Tracheal epithelial cell (primary cell): Measurements from ENCODE around the gene MYCBPAP. TPM values are rescaled to one million over a fixed set of nuclear protein-coding genes. Genes with fewer than 3 reads are reported as not detected.

ENCODE experiments used
- total RNA-seq: library from RNA; depleted of rRNA; stranded (reverse); fragments of >200 nt; gene quantifications from 2 replicates; pipeline ENCODE4 v1.2.1, GENCODE V29; 2014

The MYCBPAP gene, protein sequence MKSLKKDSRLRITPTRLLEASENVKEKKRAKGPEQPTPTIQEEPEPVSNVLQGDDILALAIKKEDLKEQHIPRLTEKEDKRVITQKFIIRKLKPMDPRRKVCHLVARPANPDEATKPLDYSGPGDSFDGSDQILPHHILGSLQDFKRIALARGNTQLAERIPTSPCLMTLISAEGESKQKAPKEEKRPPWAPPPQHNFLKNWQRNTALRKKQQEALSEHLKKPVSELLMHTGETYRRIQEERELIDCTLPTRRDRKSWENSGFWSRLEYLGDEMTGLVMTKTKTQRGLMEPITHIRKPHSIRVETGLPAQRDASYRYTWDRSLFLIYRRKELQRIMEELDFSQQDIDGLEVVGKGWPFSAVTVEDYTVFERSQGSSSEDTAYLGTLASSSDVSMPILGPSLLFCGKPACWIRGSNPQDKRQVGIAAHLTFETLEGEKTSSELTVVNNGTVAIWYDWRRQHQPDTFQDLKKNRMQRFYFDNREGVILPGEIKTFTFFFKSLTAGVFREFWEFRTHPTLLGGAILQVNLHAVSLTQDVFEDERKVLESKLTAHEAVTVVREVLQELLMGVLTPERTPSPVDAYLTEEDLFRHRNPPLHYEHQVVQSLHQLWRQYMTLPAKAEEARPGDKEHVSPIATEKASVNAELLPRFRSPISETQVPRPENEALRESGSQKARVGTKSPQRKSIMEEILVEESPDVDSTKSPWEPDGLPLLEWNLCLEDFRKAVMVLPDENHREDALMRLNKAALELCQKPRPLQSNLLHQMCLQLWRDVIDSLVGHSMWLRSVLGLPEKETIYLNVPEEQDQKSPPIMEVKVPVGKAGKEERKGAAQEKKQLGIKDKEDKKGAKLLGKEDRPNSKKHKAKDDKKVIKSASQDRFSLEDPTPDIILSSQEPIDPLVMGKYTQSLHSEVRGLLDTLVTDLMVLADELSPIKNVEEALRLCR
- total RNA-seq: 0.43 and 0.96 TPM in 2 replicates

DNA sequence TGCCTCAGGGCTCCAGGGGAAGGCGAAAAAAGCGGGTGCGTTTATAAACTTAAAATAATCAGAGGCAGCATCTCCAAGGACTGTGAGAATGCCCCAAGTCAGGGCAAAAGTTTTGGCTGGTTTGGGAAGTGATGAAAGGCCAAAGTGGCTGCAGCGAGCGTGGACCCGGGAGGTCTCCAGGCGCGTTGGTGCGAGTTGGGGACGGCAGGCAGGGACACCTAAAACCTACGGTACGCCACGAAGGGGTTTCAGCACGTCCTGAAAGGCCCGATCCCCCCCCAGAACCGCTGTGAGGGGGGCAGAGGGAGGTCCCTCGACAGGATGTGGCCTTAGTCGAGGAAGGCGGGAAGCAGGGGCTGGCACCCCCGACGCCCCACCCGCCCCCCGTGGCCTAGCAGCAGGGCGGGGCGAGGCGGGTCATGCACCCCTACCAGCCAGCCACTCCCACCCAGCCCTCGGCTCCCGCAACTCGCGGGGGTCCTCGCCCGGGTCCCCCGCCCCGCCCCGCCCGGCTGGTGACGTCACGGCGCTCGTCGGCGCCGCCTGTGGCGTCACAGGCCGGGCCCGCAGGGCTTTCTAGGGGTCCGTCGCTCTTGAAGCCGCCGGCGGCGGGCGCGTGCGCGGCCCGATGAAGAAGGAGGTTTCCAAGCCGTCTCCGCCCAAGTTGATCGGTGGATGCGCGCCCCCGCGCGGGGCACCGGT, at the start of gene MYCBPAP:
MYCBPAP (plus strand) TSS at position 569 of the 702 bp plus-strand sequence. CDS start 236 bp downstream, outside the sequence.

DNA sequence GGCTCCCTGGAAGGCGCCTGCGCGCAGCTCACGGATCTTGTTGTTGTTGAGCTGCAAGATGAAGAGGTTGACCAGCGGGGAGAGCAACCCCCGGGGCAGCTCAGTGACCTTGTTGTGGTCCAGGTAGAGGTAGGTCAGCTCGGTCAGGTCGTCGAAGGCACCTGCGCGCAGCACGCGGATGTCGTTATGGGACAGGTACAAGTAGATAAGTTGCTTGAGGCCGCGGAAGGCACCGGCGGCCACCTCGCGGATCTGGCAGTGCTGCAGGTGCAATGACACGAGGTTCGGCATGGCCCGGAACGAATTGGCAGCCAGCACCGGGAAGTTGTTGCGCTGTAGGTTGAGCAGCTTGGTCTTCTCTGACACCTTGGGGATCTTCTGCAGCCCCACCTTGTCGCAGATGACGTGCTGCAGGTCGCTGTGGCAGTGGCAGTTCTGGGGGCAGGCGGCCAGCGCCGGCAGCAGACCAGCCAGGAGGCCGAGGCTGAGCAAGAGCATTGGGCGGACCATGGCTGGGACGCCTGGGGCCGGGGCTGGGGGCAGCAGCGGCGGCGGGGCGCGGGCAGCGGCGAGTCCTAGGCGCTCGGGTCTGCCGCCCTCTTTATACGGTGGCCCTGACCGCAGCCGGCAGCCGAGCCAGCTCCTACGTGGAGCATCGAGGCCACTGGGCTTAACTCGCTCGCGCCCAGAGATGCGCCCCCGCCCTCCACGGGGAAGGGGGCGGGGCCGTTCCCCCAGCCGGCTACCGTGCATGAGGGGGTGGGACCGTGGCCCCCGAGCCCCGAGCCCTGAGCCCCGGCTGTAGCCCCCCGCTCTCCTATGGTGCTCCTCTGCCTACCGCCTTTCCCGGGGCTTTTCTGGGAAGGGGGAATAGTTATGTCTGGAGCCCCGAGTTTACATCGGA, 39.7 kb upstream of the MYCBPAP start, which contains the start of gene CHAD:
CHAD (minus strand) TSS at position 577 of the 904 bp plus-strand sequence; CDS start at position 510, 67 bp downstream.

DNA sequence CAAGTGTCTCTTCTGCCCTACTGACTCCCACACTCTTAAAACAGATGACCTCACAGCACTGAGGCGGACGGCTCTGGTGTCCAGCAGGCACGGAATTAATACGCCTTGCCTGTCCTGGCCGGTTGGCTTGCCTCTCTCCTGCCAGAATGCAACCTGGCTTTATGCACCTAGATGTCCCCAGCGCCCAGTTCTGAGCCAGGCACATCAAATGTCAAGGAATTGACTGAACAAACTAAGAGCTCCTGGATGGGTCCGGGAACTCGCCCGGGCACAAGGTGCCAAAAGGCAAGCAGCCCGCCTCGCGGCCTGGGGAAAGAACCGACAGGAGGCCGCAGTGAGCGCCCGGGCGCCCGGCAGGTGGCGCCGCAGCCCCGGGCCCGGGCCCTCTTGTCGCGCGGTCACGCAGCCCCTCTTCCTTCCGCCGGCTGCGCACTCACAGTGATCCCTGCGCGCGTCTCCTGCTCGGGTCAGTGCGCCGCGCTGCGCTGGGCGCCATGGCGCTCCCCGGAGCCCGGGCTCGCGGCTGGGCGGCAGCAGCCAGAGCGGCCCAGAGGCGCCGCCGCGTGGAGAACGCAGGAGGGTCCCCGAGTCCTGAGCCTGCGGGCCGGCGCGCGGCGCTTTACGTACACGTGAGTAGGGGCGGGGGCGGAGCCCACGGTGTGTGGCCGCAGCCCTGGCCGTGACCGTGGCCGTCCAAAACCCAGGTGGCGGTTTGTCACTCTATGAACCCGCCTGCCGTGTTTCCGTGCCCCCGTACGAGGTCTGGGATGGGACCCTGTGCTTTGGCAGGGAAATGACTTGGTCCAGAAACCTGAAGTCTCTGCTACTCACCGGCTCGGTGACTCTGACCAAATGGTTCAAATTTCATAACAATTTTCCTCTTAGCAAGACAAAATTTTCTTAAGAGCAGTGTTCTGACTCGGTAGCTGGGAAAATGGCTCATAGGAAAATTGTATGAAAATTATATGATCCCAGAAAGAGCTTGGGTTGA, 29.6 kb upstream of the MYCBPAP start, which contains the start of gene RSAD1:
RSAD1 (plus strand) TSS at position 470 of the 991 bp plus-strand sequence; CDS start at position 495, 25 bp downstream.

DNA sequence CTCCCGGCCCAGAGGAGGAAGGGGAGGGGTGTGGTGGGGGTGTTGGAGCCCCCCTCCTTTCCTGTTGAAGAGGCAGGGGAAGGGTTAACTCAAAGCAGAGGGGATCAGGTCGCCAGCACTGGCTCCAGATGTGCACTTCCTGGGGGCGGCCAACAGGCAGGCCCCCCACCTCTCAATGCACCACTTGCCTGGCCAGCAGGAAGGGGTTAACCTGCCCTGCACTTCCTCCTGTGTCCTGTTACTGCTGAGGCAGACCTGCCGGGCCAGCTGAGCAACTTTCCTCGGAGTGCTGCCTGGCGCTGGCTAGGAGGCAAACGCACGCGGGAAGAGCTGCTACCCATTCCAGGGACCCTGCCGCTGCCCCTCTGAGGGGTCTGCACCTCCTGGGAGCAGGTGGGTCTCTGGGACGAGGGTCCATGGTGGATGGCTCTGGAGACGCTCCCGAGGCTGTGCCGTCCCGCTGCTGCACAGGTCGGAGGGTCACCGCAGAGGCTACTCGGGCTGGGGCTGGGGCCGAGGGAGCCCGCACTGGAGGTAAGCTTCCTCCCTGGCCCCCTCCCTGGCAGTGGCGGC, 24.3 kb downstream of the MYCBPAP start, which contains the start of gene EPN3:
EPN3 (plus strand) TSS at position 284 of the 573 bp plus-strand sequence. CDS start 3,822 bp downstream, outside the sequence.

GRCh38 chr17:50547035-50547735, 38.9 kb downstream of the MYCBPAP start, which contains the start of gene SPATA20:
Gene SPATA20, plus strand, starts transcription at chr17:50547174. Its CDS starts 35 bp downstream, at chr17:50547209.

GRCh38 chr17:50560185-50560824, 52.1 kb downstream of the MYCBPAP start, which contains the start of gene CACNA1G:
Gene CACNA1G, plus strand, starts transcription at chr17:50560715. Its CDS starts 745 bp downstream, at chr17:50561460.

Other genes starting within 250 kb of the MYCBPAP start
- gene TMEM92, start 234.0 kb upstream of the MYCBPAP start, total RNA-seq: 0.85 and 0.96 TPM in 2 replicates
- gene XYLT2, start 162.3 kb upstream of the MYCBPAP start, total RNA-seq: 31.8 and 41.4 TPM in 2 replicates
- gene MRPL27, start 135.3 kb upstream of the MYCBPAP start, total RNA-seq: 71.0 and 79.5 TPM in 2 replicates
- 0.48 TPM in 1 of 2 replicates, not detected in the other for gene EME1, start 135.2 kb upstream of the MYCBPAP start, total RNA-seq
- 137 and 209 TPM in 2 replicates for gene LRRC59, start 110.9 kb upstream of the MYCBPAP start, total RNA-seq
- 18.5 and 29.6 TPM in 2 replicates for gene ACSF2, start 82.2 kb upstream of the MYCBPAP start, total RNA-seq
- not detected in 2 replicates for gene CHAD, start 39.6 kb upstream of the MYCBPAP start, total RNA-seq
- gene RSAD1, start 29.6 kb upstream of the MYCBPAP start, total RNA-seq: 9.9 and 14.1 TPM in 2 replicates
- 10.7 and 11.1 TPM in 2 replicates for gene EPN3, start 24.3 kb downstream of the MYCBPAP start, total RNA-seq
- gene SPATA20, start 38.7 kb downstream of the MYCBPAP start, total RNA-seq: 27.9 and 38.6 TPM in 2 replicates
- gene CACNA1G, start 52.3 kb downstream of the MYCBPAP start, total RNA-seq: not detected in 2 replicates
- 30.4 and 36.7 TPM in 2 replicates for gene ABCC3, start 126.4 kb downstream of the MYCBPAP start, total RNA-seq
- 24.8 and 28.3 TPM in 2 replicates for gene ANKRD40, start 199.5 kb downstream of the MYCBPAP start, total RNA-seq
- 14.2 and 15.3 TPM in 2 replicates for gene LUC7L3, start 211.2 kb downstream of the MYCBPAP start, total RNA-seq